Mucosa of descending colon (tissue), 3 donors: ENCODE measurements around the gene NOL4L. TPM values are rescaled to one million over a fixed set of nuclear protein-coding genes. Genes with fewer than 3 reads are reported as not detected.

Source experiments
- ATAC-seq: fragments of 200-7000 bp; cut with Tn5 transposase; one replicate; pipeline ENCODE4 v1.9.1; 2020; ENCODE audit warnings: mild to moderate bottlenecking, moderate library complexity
- DNase-seq, 3 donors: peaks; one replicate each; pipeline ENCODE4 v3.0.0-alpha.2; 2020
- H3K36me3 ChIP-seq: fragments of 200-600 bp; one replicate; pipeline ENCODE4 v1.8.0; 2021; ENCODE audit warnings: low read depth, mild to moderate bottlenecking
- H3K4me1 ChIP-seq: fragments of 200-600 bp; one replicate; pipeline ENCODE4 v1.8.0; 2021; ENCODE audit warnings: low read depth, mild to moderate bottlenecking
- H3K4me3 ChIP-seq: fragments of 200-600 bp; one replicate; pipeline ENCODE4 v1.8.0; 2021; ENCODE audit warnings: mild to moderate bottlenecking
- H3K9me3 ChIP-seq: fragments of 200-600 bp; one replicate; pipeline ENCODE4 v1.8.0; 2021; ENCODE audit warnings: mild to moderate bottlenecking
- intact Hi-C, 2 donors: fragments of 100-400 bp; cut with DNase I in 1 of 2; cut with micrococcal nuclease in 1 of 2; formaldehyde crosslinking; loops; one replicate each; pipeline versions ENCODE4 v1.11.0 to v1.11.1; 2022; cut with DNase I, micrococcal nuclease
- total RNA-seq, 3 donors: library from RNA; stranded (reverse); fragmentation: NEBNext Ultra II Directional in 2 of 3; extraction: Animal tissue kit (Norgen Biotek cat#: 25700) in 2 of 3; gene quantifications; one replicate each; pipeline versions ENCODE4 v1.2.1 to v1.2.4, GENCODE V29; 2021 to 2023
- TF ChIP-seq, protein P1 (sequence below): fragments of 200-600 bp; IDR thresholded peaks from one replicate; pipeline ENCODE4 v1.8.0; 2022; ENCODE audit warnings: antibody characterized with exemption, mild to moderate bottlenecking
- donor health status: DM: no; HTN: no; CAD: no; lungs with moderate emphysema.
- donor health status: DM: no; HTN: no; CAD: no.
- donor health status: DM: no; HTN: yes; CAD: no.

Gene NOL4L
- total RNA-seq, 3 donors from 2014 or later: 46.1 to 75.3 (median 55.1) TPM

DNA sequence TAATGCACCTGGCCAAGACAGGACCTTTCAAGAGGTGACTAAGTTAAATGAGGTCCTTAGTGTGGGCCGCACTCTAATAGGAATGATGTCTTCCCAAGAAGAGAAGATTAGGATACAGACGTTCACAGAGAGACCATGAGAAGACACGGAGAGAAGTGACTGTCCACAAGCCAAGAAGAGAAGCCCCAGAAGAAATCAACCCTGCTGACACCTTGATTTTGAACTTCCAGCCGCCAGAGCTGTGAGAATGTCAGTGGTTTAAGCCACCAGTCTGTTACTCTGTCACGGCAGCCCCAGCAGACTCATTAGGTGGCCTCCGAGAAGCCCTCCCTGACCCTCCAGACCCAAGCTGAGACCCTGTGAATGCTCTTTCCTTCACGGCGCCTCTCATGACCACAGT, 29.5 kb downstream of the NOL4L start:
- no peaks in the 10 kb centered on the region for H3K36me3 ChIP-seq
- ATAC-seq (no peak), DNase-seq (no peak)
- intact Hi-C loops: no loop called here
- H3K4me3 ChIP-seq: no peak overlapping the region
- no peaks in the 10 kb centered on the region for H3K4me1 ChIP-seq
- no peaks in the 10 kb centered on the region for H3K9me3 ChIP-seq
- TF ChIP-seq, protein P1, sequence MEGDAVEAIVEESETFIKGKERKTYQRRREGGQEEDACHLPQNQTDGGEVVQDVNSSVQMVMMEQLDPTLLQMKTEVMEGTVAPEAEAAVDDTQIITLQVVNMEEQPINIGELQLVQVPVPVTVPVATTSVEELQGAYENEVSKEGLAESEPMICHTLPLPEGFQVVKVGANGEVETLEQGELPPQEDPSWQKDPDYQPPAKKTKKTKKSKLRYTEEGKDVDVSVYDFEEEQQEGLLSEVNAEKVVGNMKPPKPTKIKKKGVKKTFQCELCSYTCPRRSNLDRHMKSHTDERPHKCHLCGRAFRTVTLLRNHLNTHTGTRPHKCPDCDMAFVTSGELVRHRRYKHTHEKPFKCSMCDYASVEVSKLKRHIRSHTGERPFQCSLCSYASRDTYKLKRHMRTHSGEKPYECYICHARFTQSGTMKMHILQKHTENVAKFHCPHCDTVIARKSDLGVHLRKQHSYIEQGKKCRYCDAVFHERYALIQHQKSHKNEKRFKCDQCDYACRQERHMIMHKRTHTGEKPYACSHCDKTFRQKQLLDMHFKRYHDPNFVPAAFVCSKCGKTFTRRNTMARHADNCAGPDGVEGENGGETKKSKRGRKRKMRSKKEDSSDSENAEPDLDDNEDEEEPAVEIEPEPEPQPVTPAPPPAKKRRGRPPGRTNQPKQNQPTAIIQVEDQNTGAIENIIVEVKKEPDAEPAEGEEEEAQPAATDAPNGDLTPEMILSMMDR: no peak

DNA sequence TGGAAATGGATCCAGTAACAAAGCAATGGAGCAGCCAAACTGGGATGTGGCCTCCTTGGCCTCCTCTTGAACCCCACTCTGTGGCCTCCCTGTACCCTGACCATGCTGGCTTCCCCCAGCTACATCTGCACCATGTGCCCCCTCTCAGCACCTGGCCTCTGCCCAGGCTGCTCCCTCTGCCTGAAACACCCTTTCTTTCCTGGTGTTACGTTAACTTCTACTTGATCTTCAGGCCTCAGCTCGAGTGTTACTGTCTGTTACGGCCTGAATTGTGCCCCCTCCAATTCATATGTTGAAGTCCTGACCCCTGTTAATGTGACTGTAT, 30.2 kb downstream of the NOL4L start:
- Histone ChIP-seq H3K4me1 (no peaks in the 10 kb centered on the region), H3K36me3 (no peaks in the 10 kb centered on the region), H3K9me3 (no peaks in the 10 kb centered on the region), H3K4me3 (no peak overlapping the region)
- TF ChIP-seq, protein P1: no peak
- ATAC-seq: no peak
- DNase-seq: no peak
- intact Hi-C loops: no loop called here

DNA sequence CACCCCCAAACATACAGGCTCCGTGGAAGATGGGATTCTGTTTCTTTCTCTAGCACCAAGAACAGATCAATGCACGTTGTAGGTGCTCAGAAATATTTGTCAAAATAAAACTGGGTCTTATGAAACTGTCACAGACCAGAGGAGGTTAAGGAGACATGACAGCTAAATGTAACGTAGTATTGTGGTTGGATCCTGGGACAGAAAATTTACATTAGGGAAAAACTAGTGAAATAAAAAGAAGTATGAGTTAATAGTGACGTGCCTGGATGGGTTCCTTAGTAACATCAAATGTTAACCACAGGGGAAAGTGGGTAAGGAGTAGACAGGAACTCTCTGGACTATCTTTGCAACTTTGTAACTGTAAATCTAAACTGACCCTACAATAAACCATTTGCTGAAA, 31.5 kb downstream of the NOL4L start:
- Histone ChIP-seq H3K4me1 (no peaks in the 10 kb centered on the region), H3K36me3 (no peaks in the 10 kb centered on the region), H3K4me3 (no peak overlapping the region), H3K9me3 (no peaks in the 10 kb centered on the region)
- DNase-seq (no peak), ATAC-seq (no peak)
- intact Hi-C loops: no loop called here
- TF ChIP-seq, protein P1: no peak

DNA sequence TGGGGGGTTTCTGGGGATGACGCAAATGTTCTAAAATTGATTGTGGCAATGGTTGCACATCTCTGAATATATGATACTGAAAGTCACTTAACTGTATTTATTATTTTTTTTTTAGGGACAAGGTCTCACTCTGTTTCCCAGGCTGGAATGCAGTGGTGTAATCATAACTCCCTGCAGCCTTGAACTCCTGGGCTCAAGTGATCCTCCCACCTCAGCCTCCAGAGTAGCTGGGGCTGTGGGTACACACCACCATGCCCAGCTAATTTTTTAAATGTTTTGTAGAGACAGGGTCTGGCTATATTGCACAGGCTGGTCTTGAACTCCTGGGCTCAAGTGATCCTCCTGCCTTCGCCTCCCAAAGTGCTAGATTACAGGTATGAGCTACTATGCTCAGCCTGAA, 33.4 kb downstream of the NOL4L start:
- Histone ChIP-seq H3K4me1 (no peaks in the 10 kb centered on the region), H3K9me3 (no peaks in the 10 kb centered on the region), H3K4me3 (no peak overlapping the region), H3K36me3 (no peaks in the 10 kb centered on the region)
- no peak for ATAC-seq
- DNase-seq: no peak
- TF ChIP-seq, protein P1: no peak
- intact Hi-C loops: no loop called here

DNA sequence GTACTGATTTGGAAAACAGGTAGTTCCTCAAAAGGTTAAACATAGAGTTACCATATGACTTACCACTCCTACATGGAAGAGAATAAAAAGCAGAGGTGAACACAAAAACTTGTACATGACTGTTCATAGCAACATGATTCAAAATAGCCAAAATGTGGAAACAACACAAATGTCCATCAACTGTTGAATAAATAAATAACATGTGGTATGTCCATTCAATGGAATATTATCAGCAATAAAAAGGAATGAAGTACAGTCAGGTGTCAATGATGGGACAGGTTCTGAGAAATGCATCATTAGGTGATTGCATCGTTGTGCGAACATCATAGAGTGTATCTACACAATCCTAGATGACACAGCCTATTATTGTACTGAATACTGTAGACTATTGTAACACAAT, 35.3 kb downstream of the NOL4L start:
- DNase-seq (no peak), ATAC-seq (no peak)
- Histone ChIP-seq H3K4me3 (no peak overlapping the region), H3K4me1 (no peaks in the 10 kb centered on the region), H3K9me3 (no peaks in the 10 kb centered on the region), H3K36me3 (no peaks in the 10 kb centered on the region)
- TF ChIP-seq, protein P1: no peak
- intact Hi-C loops: no loop called here

DNA sequence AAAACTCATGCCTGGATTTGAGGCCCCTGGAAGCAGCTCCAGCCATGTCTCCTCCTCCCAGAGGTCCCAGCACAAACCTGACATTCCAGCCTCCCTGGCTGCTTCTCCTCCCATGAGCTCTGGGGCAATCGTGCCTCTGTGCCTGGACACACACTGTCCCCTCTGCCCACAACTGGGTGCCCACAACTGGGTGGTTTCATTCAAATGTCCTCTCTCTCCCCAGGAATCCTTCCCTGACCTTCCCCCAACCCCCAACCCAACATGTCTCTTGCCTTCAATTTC, 37.4 kb downstream of the NOL4L start:
- H3K36me3 ChIP-seq: no peaks in the 10 kb centered on the region
- intact Hi-C loops: no loop called here
- ATAC-seq: no peak
- no peak overlapping the region for H3K4me3 ChIP-seq
- no peaks in the 10 kb centered on the region for H3K9me3 ChIP-seq
- H3K4me1 ChIP-seq: no peaks in the 10 kb centered on the region
- TF ChIP-seq, protein P1: no peak
- DNase-seq: no peak
